B cell (primary cell): ENCODE measurements around the gene ZNF652. TPM values are rescaled to one million over a fixed set of nuclear protein-coding genes. Genes with fewer than 3 reads are reported as not detected.

ENCODE experiments used
- ATAC-seq: fragments of 200-7000 bp; cut with Tn5 transposase; one replicate; pipeline ENCODE4 v1.10.0; 2021; ENCODE audit warnings: low read depth, mild to moderate bottlenecking, moderate number of reproducible peaks, moderate library complexity
- CTCF ChIA-PET: fragments of 350-600 bp; sonication (Branson Sonifier 250); formaldehyde crosslinking; loops from one replicate; lab custom pipeline; 2021; ENCODE audit warnings: antibody characterized with exemption, inconsistent platforms; lab: Charles Lee
- POLR2A ChIA-PET: fragments of 350-600 bp; sonication (Branson Sonifier 250); formaldehyde crosslinking; loops from one replicate; lab custom pipeline; 2021; ENCODE audit warnings: antibody characterized with exemption; lab: Charles Lee
- DNase-seq: peaks from one replicate; pipeline ENCODE4 v3.0.0; 2013
- H2AFZ ChIP-seq: 2 replicates; pipeline ENCODE4 v1.6.1; 2012; ENCODE audit warnings: mild to moderate bottlenecking, low read depth, low read length; ENCODE audit not compliant: insufficient read depth, poor library complexity, severe bottlenecking
- H3K27ac ChIP-seq, 2 donors: 1 replicate in 1 of 2; 2 replicates in 1 of 2; pipeline ENCODE4 v1.5.1; 2012 to 2013; ENCODE audit warnings: low read length in 2 of 2, mild to moderate bottlenecking in 2 of 2, moderate library complexity in 1 of 2
- H3K27me3 ChIP-seq, 4 experiments: fragments of 200-600 bp in 1 of 4; sonication (generic) in 1 of 4; replicated peaks in 1 of 4; 1 replicate in 2 of 4; 2 replicates in 2 of 4; pipeline versions ENCODE4 v1.6.1 to v1.7.0; 2013 to 2016; ENCODE audit warnings: low read length in 3 of 4, mild to moderate bottlenecking in 2 of 4, mixed read lengths in 1 of 4, moderate library complexity in 1 of 4; ENCODE audit not compliant: insufficient read depth in 4 of 4, control insufficient read depth in 3 of 4; ENCODE audit errors: control extremely low read depth in 1 of 4
- H3K36me3 ChIP-seq, 2 experiments: replicated peaks in 1 of 2; 1 replicate in 1 of 2; 2 replicates in 1 of 2; pipeline versions ENCODE4 v1.6.1 to v1.7.1; 2013; ENCODE audit warnings: low read length in 1 of 2; ENCODE audit not compliant: insufficient read depth in 2 of 2, control insufficient read depth in 1 of 2; ENCODE audit errors: control extremely low read depth in 1 of 2, extremely low read depth in 1 of 2
- H3K4me1 ChIP-seq, 2 donors: fragments of 200-600 bp in 1 of 2; sonication (generic) in 1 of 2; 1 replicate in 1 of 2; 2 replicates in 1 of 2; pipeline versions ENCODE4 v1.5.1 to v1.6.1; 2013 to 2017; ENCODE audit warnings: low read length in 2 of 2; ENCODE audit not compliant: control insufficient read depth in 2 of 2, insufficient read depth in 2 of 2
- H3K4me2 ChIP-seq: replicated peaks from 2 replicates; pipeline ENCODE3; 2012; ENCODE audit warnings: mild to moderate bottlenecking, low read depth, low read length; ENCODE audit not compliant: poor library complexity, severe bottlenecking
- H3K4me3 ChIP-seq, 5 experiments: fragments of 200-600 bp in 1 of 5; sonication (generic) in 1 of 5; 1 replicate in 3 of 5; 2 replicates in 2 of 5; pipeline versions ENCODE4 v1.5.1 to v1.7.0; 2011 to 2016; ENCODE audit warnings: low read length in 4 of 5, mild to moderate bottlenecking in 4 of 5, low read depth in 2 of 5, control low read depth in 1 of 5, moderate library complexity in 1 of 5; ENCODE audit not compliant: insufficient read depth in 1 of 5; ENCODE audit errors: control extremely low read depth in 1 of 5, extremely low read depth in 1 of 5
- H3K79me2 ChIP-seq: fragments of 200-600 bp; sonication (generic); one replicate; pipeline ENCODE4 v1.6.0; 2016; ENCODE audit warnings: low read length; ENCODE audit not compliant: control insufficient read depth, insufficient read depth
- H3K9ac ChIP-seq: fragments of 200-600 bp; sonication (generic); 2 replicates; pipeline ENCODE4 v1.6.1; 2017; ENCODE audit warnings: mild to moderate bottlenecking, low read length, moderate library complexity
- H3K9me3 ChIP-seq, 3 donors: one replicate each; pipeline versions ENCODE4 v1.6.1 to v1.7.1; 2013; ENCODE audit warnings: low read length in 2 of 3; ENCODE audit not compliant: control insufficient read depth in 2 of 3, insufficient read depth in 1 of 3; ENCODE audit errors: control extremely low read depth in 1 of 3
- H4K20me1 ChIP-seq: 2 replicates; pipeline ENCODE4 v1.6.0; 2012; ENCODE audit warnings: mild to moderate bottlenecking, low read length; ENCODE audit not compliant: insufficient read depth, control insufficient read depth, poor library complexity, severe bottlenecking
- H3K27ac Mint-ChIP-seq: one replicate; pipeline ENCODE4 v1.8.0; 2021; ENCODE audit warnings: mixed read lengths
- H3K27me3 Mint-ChIP-seq: one replicate; pipeline ENCODE4 v1.8.0; 2021; ENCODE audit warnings: mixed read lengths
- H3K4me1 Mint-ChIP-seq: one replicate; pipeline ENCODE4 v1.8.0; 2021; ENCODE audit warnings: mixed read lengths
- H3K4me3 Mint-ChIP-seq: one replicate; pipeline ENCODE4 v1.8.0; 2021; ENCODE audit warnings: mixed read lengths
- H3K9me3 Mint-ChIP-seq: one replicate; pipeline ENCODE4 v1.8.0; 2022; ENCODE audit warnings: mixed read lengths; ENCODE audit not compliant: insufficient read depth
- CTCF ChIP-seq: fragments of 200-600 bp; IDR thresholded peaks from one replicate; pipeline ENCODE4 v1.8.0; 2022; ENCODE audit warnings: antibody characterized with exemption, mild to moderate bottlenecking
- EZH2 ChIP-seq: IDR thresholded peaks from 2 replicates; pipeline ENCODE4 v1.6.1; 2012; ENCODE audit warnings: borderline replicate concordance, low read depth, mild to moderate bottlenecking, moderate library complexity, low read length; ENCODE audit not compliant: insufficient read depth, poor library complexity, severe bottlenecking
- WGBS: methylation state at CpG from one replicate; pipeline ENCODE4 v1.1.5; 2013; ENCODE audit warnings: missing lambda C conversion rate; ENCODE audit not compliant: insufficient coverage; 5-methylcytosine and 5-hydroxymethylcytosine counted together
- intact Hi-C: fragments of 100-400 bp; cut with micrococcal nuclease; formaldehyde crosslinking; loops from one replicate; pipeline ENCODE4 v1.10.0; 2022
- polyA plus RNA-seq: library from polyadenylated mRNA; depleted of rRNA; stranded (reverse); fragments of >200 nt; gene quantifications from 2 replicates; pipeline ENCODE4 v1.2.3, GENCODE V29; 2012
- total RNA-seq, 2 donors: library from RNA; stranded (reverse); fragments of 120-200 nt in 1 of 2; gene quantifications; 1 replicate in 1 of 2; 2 replicates in 1 of 2; pipeline versions ENCODE4 v1.2.3 to v1.2.4, GENCODE V29; 2013 to 2022

The ZNF652 gene
- total and polyA plus RNA-seq, 2 donors (not counting 1 experiment from before 2014, with no cell fraction given): 19.4 to 86.2 TPM

GRCh38 chr17:49290690-49291359 is 71.2 kb downstream of the ZNF652 start:
- ChIA-PET CTCF (interaction anchor here (0.6 to 3.0 kb wide), 18 partner anchors 15 to 328 kb away, joined by 3 to 43 read pairs (median 4); no protein-coding TSS in a partner anchor), POLR2A (no interaction called here)
- Mint-ChIP-seq H3K9me3 (no peaks in the 10 kb centered on the region), H3K27ac (no peak overlapping the region), H3K4me3 (no peak overlapping the region), H3K4me1 (no peaks in the 10 kb centered on the region), H3K27me3 (no peaks in the 10 kb centered on the region)
- no peak overlapping the region for H3K27ac ChIP-seq
- no peaks in the 10 kb centered on the region for H3K4me1 ChIP-seq
- H3K4me3 ChIP-seq: no peak overlapping the region
- intact Hi-C loops: loop anchor here (1.0 kb wide), 1 partner anchor 111 kb away; no protein-coding TSS in a partner anchor
- H3K4me2 ChIP-seq: no peak overlapping the region
- WGBS: 40% methylated on average over 1 of the region's 4 CpGs
- H3K9me3 ChIP-seq: no peaks in the 10 kb centered on the region
- TF ChIP-seq CTCF (peak; percentile 81), EZH2 (no peak)
- no peaks in the 10 kb centered on the region for H3K27me3 ChIP-seq
- no peaks in the 10 kb centered on the region for H4K20me1 ChIP-seq
- no peak for ATAC-seq
- DNase-seq: peak; percentile 39
- H3K79me2 ChIP-seq: no peaks in the 10 kb centered on the region
- H2AFZ ChIP-seq: no peak overlapping the region
- H3K36me3 ChIP-seq: peaks cover 0 to 7% of the 10 kb centered on the region in 2 experiments
- no peak overlapping the region for H3K9ac ChIP-seq

DNA sequence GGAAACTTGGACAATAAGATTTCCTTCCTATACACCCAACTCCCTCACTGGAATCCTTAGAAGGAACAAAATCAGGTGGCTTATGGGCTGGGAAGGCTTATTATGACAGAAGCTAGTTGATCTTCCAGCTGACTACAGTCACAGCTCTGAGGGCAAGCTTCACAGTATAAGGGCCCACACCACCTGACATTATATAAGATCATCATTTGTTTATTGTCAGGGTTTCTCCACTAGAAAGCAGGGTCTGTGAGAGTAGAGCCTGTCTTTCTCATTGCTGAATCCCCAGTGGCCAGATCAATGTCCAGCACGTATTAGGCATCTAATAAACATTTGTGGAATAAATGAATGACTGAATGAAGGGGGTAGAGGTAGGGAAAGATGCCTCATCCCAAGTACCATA is 73.7 kb downstream of the ZNF652 start:
- Histone ChIP-seq H3K27me3 (no peaks in the 10 kb centered on the region), H3K4me2 (no peak overlapping the region), H3K9me3 (no peaks in the 10 kb centered on the region), H3K79me2 (no peaks in the 10 kb centered on the region), H4K20me1 (no peaks in the 10 kb centered on the region), H3K4me3 (no peak overlapping the region), H3K9ac (no peak overlapping the region), H3K4me1 (no peaks in the 10 kb centered on the region), H2AFZ (no peak overlapping the region), H3K27ac (no peak overlapping the region), H3K36me3 (peaks cover 0 to 7% of the 10 kb centered on the region in 2 experiments)
- ATAC-seq: no peak
- ChIA-PET CTCF (no interaction called here), POLR2A (no interaction called here)
- no peaks in the 10 kb centered on the region for H3K9me3 Mint-ChIP-seq
- H3K27ac Mint-ChIP-seq: no peak overlapping the region
- intact Hi-C loops: no loop called here
- H3K4me3 Mint-ChIP-seq: no peak overlapping the region
- WGBS: no CpG with 5 or more reads among the region's 1 CpG
- H3K27me3 Mint-ChIP-seq: no peaks in the 10 kb centered on the region
- DNase-seq: no peak
- TF ChIP-seq CTCF: no peak
- no peak for TF ChIP-seq EZH2
- H3K4me1 Mint-ChIP-seq: no peaks in the 10 kb centered on the region
